Retinal pigment epithelial cell (primary cell): Measurements from ENCODE around the gene KCNAB1.

Source experiments
- DNase-seq: peaks from one replicate; pipeline ENCODE4 v3.0.0-alpha.2; 2010; ENCODE audit warnings: low read depth
- H3K4me3 ChIP-seq: 2 replicates; pipeline ENCODE4 v1.5.1; 2011; ENCODE audit warnings: mild to moderate bottlenecking, low read length, control low read depth, moderate library complexity
- CTCF ChIP-seq: conservative IDR thresholded peaks from 2 replicates; pipeline ENCODE4 v1.5.1; 2011; ENCODE audit warnings: low read depth, low read length, control low read depth, inconsistent platforms

Gene KCNAB1

DNA sequence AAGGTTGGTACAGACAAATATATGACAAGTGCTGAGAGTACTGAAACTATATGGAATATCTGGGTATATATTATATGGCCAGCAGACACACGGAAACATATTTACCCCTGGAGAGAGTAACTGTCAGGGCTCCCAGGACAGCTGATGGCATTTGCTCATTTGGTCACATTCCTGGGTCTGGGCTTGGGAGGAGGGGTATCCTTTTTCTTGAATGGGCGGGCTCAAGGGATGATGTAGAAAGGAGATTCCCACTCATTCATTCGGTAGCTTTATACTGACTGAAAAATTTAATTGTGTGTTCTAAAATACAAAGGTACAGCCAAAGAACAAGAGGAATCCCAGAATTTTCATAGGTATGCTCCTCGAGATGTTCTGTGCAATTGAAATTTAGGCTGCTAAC is 131.0 kb downstream of the KCNAB1 start:
- no peak for TF ChIP-seq CTCF

DNA sequence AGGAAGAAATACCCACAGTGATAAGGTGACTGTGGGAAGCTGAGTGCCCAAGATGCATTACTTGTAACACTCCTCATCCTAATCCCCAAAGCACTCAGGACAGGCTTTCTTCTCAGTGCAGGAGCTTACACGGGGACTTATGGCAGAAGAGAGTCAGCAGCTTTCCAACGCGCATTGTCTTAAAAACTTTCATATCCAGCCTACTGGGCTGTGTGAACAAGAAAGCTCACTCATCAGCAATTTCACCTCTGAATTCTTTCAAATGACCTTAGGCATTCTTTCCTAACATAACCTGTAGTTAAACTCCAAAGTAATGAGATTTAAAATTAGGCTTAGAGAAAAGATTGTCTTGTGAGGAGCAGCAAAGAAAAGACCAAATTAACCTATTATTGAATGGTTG is 132.3 kb downstream of the KCNAB1 start:
- no peak overlapping the region for H3K4me3 ChIP-seq
- no peak for TF ChIP-seq CTCF
- peak; percentile 98 for DNase-seq

More for the DNA sequence above, 131.0 kb downstream of the KCNAB1 start:
- no peak for DNase-seq
- no peak overlapping the region for H3K4me3 ChIP-seq

DNA sequence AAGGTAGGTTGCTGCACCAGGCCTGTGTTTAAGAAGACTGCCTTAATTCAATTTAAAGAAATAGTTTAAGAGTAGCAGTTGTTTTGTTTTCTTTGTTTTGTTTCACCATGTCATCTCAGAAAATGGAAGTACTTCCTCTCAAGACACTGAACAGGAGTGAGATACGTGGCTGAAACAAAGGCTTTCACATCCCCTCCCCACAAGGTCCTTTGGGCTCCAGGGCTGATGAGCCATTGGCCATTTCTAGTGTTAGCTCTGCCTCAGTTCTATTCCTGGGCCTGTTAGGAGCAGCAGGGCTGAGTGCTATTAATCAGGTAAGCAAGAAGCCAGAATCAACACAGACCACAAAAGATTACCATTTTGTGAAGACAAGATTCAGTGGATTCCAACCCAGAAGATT is 132.8 kb downstream of the KCNAB1 start:
- DNase-seq, result no peak
- no peak overlapping the region for H3K4me3 ChIP-seq
- TF ChIP-seq CTCF, result no peak

GRCh38 chr3:156256256-156256655 is 135.9 kb downstream of the KCNAB1 start:
- no peak overlapping the region for H3K4me3 ChIP-seq
- TF ChIP-seq CTCF, result no peak
- DNase-seq, result no peak

DNA sequence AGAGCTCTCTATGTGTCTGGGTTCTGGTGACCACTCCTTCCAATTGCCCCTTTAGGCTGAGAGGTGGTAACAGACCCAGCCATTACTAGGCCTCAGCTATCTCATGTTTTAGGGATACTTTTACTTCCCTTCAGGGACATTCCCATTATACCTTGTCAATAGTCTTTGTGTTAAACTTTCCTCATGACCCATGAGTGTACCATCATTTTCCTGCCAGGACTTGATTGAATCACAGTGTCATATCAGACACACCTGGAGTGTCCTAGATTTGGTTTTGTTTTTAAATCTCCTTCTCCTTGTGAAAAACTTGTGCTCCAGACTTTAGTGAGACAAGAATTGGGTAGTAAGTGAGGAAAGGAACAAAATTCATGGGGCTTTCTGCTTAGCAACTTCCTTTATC is 136.6 kb downstream of the KCNAB1 start:
- H3K4me3 ChIP-seq, result no peak overlapping the region
- TF ChIP-seq CTCF, result no peak
- DNase-seq, result no peak

- DNase-seq, result no peak
- no peak overlapping the region for H3K4me3 ChIP-seq
- TF ChIP-seq CTCF, result no peak
Measured at GRCh38 chr3:156258301-156258700, 137.9 kb downstream of the KCNAB1 start.

DNA sequence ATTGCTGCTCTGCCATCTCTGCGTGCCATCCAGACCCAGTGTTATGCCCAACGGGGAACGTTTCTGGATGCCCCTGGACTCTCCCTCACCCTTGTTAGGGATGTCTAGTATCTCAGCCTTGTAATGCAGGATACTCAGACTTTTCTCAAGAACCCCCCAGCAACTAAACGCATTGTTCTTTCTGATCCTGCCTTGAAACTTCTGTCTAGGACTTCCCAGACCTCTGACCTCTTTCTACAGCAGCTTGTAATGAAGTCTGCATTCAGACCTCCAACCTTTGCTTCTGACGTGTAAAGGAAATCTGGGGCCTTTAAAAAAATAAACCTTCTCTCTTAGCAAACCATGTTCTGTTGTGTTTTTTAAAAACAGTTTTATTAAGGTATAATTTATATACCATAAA is 139.5 kb downstream of the KCNAB1 start:
- no peak for DNase-seq
- H3K4me3 ChIP-seq, result no peak overlapping the region
- no peak for TF ChIP-seq CTCF
